EL (cell line): ENCODE data around the gene NFASC.

Experiments used
- DNase-seq: peaks from one replicate; pipeline ENCODE4 v3.0.0-alpha.2; 2016

Gene NFASC

GRCh38 chr1:204891860-204892259, 21.2 kb downstream of the NFASC start:
- peak; percentile 44 for DNase-seq

DNA sequence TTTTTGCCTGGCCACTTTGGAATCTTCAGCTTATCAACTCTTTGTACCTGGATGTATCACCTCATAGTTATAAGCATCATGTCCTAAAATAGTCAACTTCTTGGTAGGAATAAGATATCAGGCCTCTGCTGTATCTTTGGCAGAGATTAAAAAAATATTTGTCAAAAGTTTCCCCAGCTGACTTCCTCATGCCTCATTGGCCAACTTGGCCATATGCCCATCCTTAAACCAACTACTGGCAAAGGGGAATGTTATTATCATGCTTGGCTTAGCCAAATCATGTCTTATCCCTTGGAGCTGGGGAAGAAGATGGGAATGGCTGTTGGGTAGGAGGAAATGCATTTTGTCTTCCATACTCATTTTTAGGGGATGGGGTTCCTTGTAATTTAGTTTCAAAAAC, 23.4 kb downstream of the NFASC start:
- peak; percentile 49 for DNase-seq

GRCh38 chr1:204894606-204895005, 23.9 kb downstream of the NFASC start:
- no peak for DNase-seq

- DNase-seq: no peak
These were observed 25.4 kb downstream of the NFASC start for GRCh38 chr1:204896023-204896422.

GRCh38 chr1:204896787-204897469, 26.3 kb downstream of the NFASC start:
- DNase-seq: no peak

- no peak for DNase-seq
These were observed 30.1 kb downstream of the NFASC start for GRCh38 chr1:204900721-204901120.

DNA sequence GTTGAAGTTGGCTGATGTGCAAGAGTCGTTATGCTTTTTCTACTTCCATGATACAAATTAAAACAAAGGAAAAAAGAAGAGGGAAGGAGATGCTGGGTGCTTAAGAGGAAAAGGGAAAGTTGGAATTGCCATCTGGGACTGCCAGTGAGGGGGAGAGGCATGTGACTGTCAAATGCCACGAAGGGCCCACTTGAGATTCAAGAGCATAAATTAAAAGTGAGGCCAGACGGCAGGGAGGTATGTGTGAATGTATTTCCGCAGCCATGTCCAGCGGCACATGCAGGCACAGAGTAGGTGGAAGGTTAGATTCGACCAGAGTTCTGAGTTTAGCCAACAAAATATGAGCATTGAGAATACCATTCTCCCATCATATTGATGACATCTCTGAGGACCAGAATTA, 32.0 kb downstream of the NFASC start:
- DNase-seq: no peak

DNA sequence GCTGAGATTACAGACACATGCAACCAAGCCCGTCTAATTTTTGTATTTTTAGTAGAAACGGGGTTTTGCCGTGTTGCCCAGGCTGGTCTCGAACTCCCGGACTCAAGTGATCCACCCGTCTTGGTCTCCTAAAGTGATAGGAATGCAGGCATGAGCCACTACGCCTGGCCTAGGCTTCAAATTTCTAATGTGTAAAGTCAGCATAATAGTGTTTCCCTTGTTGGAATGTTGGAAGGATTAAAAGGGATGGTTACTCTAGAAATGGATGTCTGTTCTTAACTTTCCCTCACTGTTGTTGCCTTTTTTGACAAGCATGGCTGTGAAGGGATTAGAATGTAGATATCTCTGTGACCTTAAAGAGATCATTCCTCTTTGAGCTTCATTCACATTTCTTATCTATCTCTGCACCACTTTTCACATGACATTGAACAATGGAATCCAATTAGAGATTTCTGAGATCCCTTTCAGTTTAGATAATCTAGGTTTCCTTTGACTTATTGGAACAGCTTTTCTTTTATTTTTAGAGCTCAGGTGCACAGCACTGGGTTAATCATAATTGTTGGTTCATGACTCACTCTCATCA, 33.7 kb downstream of the NFASC start:
- no peak for DNase-seq

DNA sequence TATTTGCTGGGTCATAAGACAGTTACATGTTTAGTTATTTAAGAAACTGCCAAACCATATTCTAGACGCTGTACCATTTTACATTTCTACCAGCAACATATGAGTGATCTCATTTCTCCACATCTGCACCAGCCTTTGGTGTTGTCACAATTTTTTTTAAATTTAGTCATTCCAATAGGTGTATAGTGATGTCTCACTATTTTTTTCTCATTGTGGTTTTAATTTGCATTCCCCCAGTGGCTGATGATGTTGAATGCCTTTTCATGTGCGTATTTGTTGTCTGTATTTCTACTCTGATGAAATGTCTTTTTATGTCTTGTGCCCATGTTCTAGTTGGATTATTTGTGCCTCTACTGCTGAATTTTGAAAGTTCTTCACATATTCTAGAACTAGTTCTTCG, 38.4 kb downstream of the NFASC start:
- DNase-seq: peak; percentile 13

- no peak for DNase-seq
These were observed 45.3 kb downstream of the NFASC start for GRCh38 chr1:204915861-204916495.

- no peak for DNase-seq
These were observed 47.1 kb downstream of the NFASC start for GRCh38 chr1:204917802-204918201.

- DNase-seq: no peak
These were observed 49.8 kb downstream of the NFASC start for GRCh38 chr1:204920511-204920910.

- no peak for DNase-seq
These were observed 50.3 kb downstream of the NFASC start for GRCh38 chr1:204920967-204921366.

GRCh38 chr1:204921855-204922516, 51.3 kb downstream of the NFASC start:
- DNase-seq: no peak

GRCh38 chr1:204923201-204923600, 52.5 kb downstream of the NFASC start:
- no peak for DNase-seq

GRCh38 chr1:204923626-204924012, 53.0 kb downstream of the NFASC start:
- DNase-seq: no peak

DNA sequence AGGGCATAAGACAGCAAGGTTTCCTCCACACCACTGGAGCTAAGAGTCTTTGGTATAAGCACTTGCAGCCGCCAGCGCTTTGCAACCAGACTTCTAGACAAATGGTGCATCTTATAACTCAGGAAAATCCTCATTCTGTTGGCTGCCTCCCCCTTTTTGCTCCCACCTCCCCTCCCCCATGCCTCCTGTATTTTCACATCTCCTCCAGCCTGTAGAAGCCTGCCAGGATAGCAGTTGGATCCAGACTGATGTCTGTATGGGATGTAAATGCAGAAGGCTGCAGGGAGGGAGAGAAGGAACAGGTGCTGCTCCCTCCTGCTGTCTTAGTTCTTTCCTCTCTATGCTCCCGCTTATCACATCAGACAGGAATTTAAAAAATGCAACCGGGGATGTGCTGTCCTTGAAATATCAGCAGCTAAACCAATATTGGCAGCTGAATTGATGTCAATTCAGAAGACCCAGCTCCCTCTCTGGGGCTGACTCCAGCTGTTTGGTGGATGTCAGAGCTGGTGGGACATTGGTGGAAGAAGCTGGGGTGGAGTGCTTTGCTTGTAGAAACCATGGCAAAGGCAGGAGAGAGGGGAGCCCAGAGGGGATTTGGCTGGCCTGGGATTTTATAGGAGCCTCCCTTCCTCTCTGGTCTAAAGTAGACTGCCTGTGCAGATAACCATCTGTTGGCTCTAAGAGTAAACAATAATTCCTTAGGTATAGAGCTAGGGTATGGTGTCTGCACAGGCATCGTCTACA, 53.5 kb downstream of the NFASC start:
- DNase-seq: peak; percentile 74

GRCh38 chr1:204925701-204926100, 55.0 kb downstream of the NFASC start:
- DNase-seq: no peak

- no peak for DNase-seq
These were observed 57.3 kb downstream of the NFASC start for GRCh38 chr1:204927673-204928641.

GRCh38 chr1:204928671-204929486, 58.2 kb downstream of the NFASC start:
- DNase-seq: no peak
